ENCODE data around the gene MAP4K4. TPM values are rescaled to one million over a fixed set of nuclear protein-coding genes. Genes with fewer than 3 reads are reported as not detected.

MAP4K4 gene
- total RNA-seq, 2 experiments from 2014 or later, result 129 to 142 TPM

GRCh38 chr2:101827246-101827645, 129.7 kb downstream of the MAP4K4 start:
- no peaks in the 10 kb centered on the region for H3K9me3 Mint-ChIP-seq
- peaks cover 60% of the 10 kb centered on the region for H3K36me3 Mint-ChIP-seq (ENCODE audit: low read depth)
- peak overlapping the region; percentile 62 for H3K27ac Mint-ChIP-seq
- CTCF ChIA-PET, result interaction anchor here (1.1 kb wide), 1 partner anchor 30 kb away, joined by 4 read pairs; no protein-coding TSS in a partner anchor
- DNase-seq, result no peak
- peak overlapping the region; percentile 25 for H3K4me3 Mint-ChIP-seq
- peaks cover 72% of the 10 kb centered on the region for H3K4me1 Mint-ChIP-seq
- no peaks in the 10 kb centered on the region for H3K27me3 Mint-ChIP-seq
- POLR2A ChIA-PET, result no interaction called here

DNA sequence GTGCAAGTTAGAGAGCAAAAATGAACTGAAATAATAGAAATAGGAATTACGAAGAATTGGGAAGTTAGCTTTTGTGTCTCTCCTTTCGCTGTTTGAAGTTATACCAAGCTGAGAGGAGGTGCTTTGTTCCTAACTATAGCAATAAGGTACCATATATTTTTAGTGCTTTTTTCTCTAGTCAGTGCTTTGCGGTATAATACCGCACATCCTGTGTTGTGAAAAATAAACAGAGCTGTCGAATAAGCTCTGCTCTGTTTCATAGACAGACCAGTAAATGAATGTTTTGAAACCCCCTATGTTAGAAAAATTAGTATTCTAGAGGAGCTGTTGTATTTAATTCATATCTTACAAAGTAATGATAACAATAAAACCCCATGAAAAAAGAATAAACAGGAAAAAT, 130.8 kb downstream of the MAP4K4 start:
- H3K9me3 Mint-ChIP-seq, result no peaks in the 10 kb centered on the region
- peaks cover 64% of the 10 kb centered on the region for H3K4me1 Mint-ChIP-seq
- peak overlapping the region; percentile 25 for H3K4me3 Mint-ChIP-seq
- peak; percentile 55 for DNase-seq
- CTCF ChIA-PET, result interaction anchor here (0.5 to 1.4 kb wide), 6 partner anchors 9 to 413 kb away, joined by 3 to 4 read pairs (median 3); no protein-coding TSS in a partner anchor
- peak overlapping the region; percentile 62 for H3K27ac Mint-ChIP-seq
- POLR2A ChIA-PET, result interaction anchor here (0.6 kb wide), 1 partner anchor 124 kb away, joined by 4 read pairs; no protein-coding TSS in a partner anchor
- no peaks in the 10 kb centered on the region for H3K27me3 Mint-ChIP-seq
- H3K36me3 Mint-ChIP-seq (ENCODE audit: low read depth), result peaks cover 62% of the 10 kb centered on the region

- ChIA-PET CTCF (interaction anchor here (0.5 to 1.4 kb wide), 5 partner anchors 10 to 412 kb away, joined by 3 read pairs; no protein-coding TSS in a partner anchor), POLR2A (interaction anchor here (0.6 kb wide), 1 partner anchor 125 kb away, joined by 4 read pairs; no protein-coding TSS in a partner anchor)
- Mint-ChIP-seq H3K27ac (peak overlapping the region; percentile 48), H3K4me3 (peak overlapping the region; percentile 11), H3K9me3 (no peaks in the 10 kb centered on the region), H3K27me3 (no peaks in the 10 kb centered on the region), H3K36me3 (ENCODE audit: low read depth) (peaks cover 59% of the 10 kb centered on the region), H3K4me1 (peaks cover 59% of the 10 kb centered on the region)
- DNase-seq, result no peak
Measured at GRCh38 chr2:101828673-101829334, 131.3 kb downstream of the MAP4K4 start.

DNA sequence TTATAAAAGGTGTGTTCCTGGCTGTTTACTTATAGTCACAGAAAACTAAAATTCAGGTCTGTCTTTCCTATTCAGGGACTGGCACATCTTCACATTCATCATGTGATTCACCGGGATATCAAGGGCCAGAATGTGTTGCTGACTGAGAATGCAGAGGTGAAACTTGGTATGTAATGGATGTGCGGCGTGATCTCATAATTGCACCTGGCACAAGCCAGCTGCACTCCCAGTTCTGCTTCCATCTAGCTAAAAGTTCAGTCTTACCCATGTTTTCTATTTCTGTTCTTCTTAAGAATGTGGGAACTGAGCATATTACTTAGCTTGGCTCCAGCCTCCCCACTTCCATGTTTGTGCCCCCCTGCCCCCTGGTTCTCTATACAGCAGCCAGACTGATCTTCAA, 131.9 kb downstream of the MAP4K4 start:
- Mint-ChIP-seq H3K4me1 (peaks cover 58% of the 10 kb centered on the region), H3K27me3 (no peaks in the 10 kb centered on the region), H3K36me3 (ENCODE audit: low read depth) (peaks cover 63% of the 10 kb centered on the region), H3K4me3 (no peak overlapping the region), H3K27ac (peak overlapping the region; percentile 48), H3K9me3 (no peaks in the 10 kb centered on the region)
- ChIA-PET POLR2A (no interaction called here), CTCF (interaction anchor here (1.1 to 1.8 kb wide), 4 partner anchors 10 to 191 kb away, joined by 3 to 4 read pairs (median 4); no protein-coding TSS in a partner anchor)
- no peak for DNase-seq

GRCh38 chr2:101830146-101830545, 132.6 kb downstream of the MAP4K4 start:
- DNase-seq, result no peak

GRCh38 chr2:101830555-101830954, 133.0 kb downstream of the MAP4K4 start:
- ChIA-PET CTCF (interaction anchor here (0.7 to 2.5 kb wide), 11 partner anchors 9 to 534 kb away, joined by 3 to 8 read pairs (median 3); no protein-coding TSS in a partner anchor), POLR2A (interaction anchor here (0.6 kb wide), 1 partner anchor 94 kb away, joined by 4 read pairs; no protein-coding TSS in a partner anchor)
- peaks cover 70% of the 10 kb centered on the region for H3K36me3 Mint-ChIP-seq (ENCODE audit: low read depth)
- H3K9me3 Mint-ChIP-seq, result no peaks in the 10 kb centered on the region
- H3K4me1 Mint-ChIP-seq, result peaks cover 58% of the 10 kb centered on the region
- H3K27ac Mint-ChIP-seq, result peak overlapping the region; percentile 68
- DNase-seq, result no peak
- H3K27me3 Mint-ChIP-seq, result no peaks in the 10 kb centered on the region
- H3K4me3 Mint-ChIP-seq, result no peak overlapping the region

More at GRCh38 chr2:101830146-101830545, 132.6 kb downstream of the MAP4K4 start:
- Mint-ChIP-seq H3K4me1 (peaks cover 58% of the 10 kb centered on the region), H3K9me3 (no peaks in the 10 kb centered on the region), H3K36me3 (ENCODE audit: low read depth) (peaks cover 67% of the 10 kb centered on the region), H3K27ac (peak overlapping the region; percentile 68), H3K27me3 (no peaks in the 10 kb centered on the region), H3K4me3 (no peak overlapping the region)
- POLR2A ChIA-PET, result no interaction called here
- CTCF ChIA-PET, result interaction anchor here (0.8 to 2.5 kb wide), 7 partner anchors 10 to 411 kb away, joined by 3 to 8 read pairs (median 4); no protein-coding TSS in a partner anchor

- CTCF ChIA-PET, result interaction anchor here (0.5 to 2.5 kb wide), 13 partner anchors 8 to 821 kb away, joined by 3 to 8 read pairs (median 3); no protein-coding TSS in a partner anchor
Measured at GRCh38 chr2:101831351-101831865, 133.9 kb downstream of the MAP4K4 start.

GRCh38 chr2:101832114-101832513, 134.6 kb downstream of the MAP4K4 start:
- Mint-ChIP-seq H3K27ac (no peak overlapping the region), H3K36me3 (ENCODE audit: low read depth) (peaks cover 69% of the 10 kb centered on the region), H3K9me3 (no peaks in the 10 kb centered on the region), H3K4me1 (peaks cover 49% of the 10 kb centered on the region), H3K27me3 (no peaks in the 10 kb centered on the region), H3K4me3 (no peak overlapping the region)
- CTCF ChIA-PET, result interaction anchor here (0.6 to 2.5 kb wide), 6 partner anchors 8 to 490 kb away, joined by 3 to 8 read pairs (median 5); no protein-coding TSS in a partner anchor
- POLR2A ChIA-PET, result interaction anchor here (0.6 kb wide), 1 partner anchor 86 kb away, joined by 6 read pairs; no protein-coding TSS in a partner anchor
- no peak for DNase-seq

More at GRCh38 chr2:101831351-101831865, 133.9 kb downstream of the MAP4K4 start:
- POLR2A ChIA-PET, result interaction anchor here (0.6 kb wide), 1 partner anchor 86 kb away, joined by 6 read pairs; no protein-coding TSS in a partner anchor
- peaks cover 71% of the 10 kb centered on the region for H3K36me3 Mint-ChIP-seq (ENCODE audit: low read depth)
- no peak overlapping the region for H3K4me3 Mint-ChIP-seq
- no peaks in the 10 kb centered on the region for H3K27me3 Mint-ChIP-seq
- H3K27ac Mint-ChIP-seq, result no peak overlapping the region
- peaks cover 53% of the 10 kb centered on the region for H3K4me1 Mint-ChIP-seq
- DNase-seq, result peak; percentile 75
- H3K9me3 Mint-ChIP-seq, result no peaks in the 10 kb centered on the region

DNA sequence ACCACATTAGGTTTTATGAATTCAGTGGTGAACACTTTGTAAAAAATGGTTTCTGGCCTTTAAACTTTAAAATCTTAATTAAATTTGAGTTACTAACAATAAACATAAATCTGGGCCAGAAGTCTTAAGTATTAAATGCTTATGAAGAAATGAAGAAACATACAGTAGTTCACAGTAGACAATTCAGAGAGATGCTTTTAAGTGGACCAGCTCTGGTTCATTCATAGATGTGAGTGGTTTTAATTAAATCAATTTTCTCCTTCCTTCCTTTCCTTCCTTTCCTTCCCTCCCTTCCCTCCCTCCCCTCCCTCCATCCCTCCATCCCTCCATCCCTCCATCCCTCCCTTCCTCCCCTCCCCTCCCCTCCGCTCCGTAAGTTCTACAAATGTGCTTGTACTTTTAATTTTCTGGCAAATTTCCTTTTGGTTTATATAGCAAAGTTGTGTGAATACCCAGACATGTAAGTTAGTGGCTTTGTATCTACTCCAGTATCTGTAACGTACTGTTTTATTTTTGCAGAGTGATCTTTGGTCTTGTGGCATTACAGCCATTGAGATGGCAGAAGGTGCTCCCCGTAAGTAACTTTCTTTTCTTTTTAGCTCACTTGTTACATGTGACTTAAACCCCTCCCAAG, 136.5 kb downstream of the MAP4K4 start:
- DNase-seq, result no peak
- Mint-ChIP-seq H3K36me3 (ENCODE audit: low read depth) (peaks cover 74% of the 10 kb centered on the region), H3K27ac (no peak overlapping the region), H3K4me1 (peaks cover 31% of the 10 kb centered on the region), H3K9me3 (no peaks in the 10 kb centered on the region), H3K27me3 (no peaks in the 10 kb centered on the region), H3K4me3 (no peak overlapping the region)
- CTCF ChIA-PET, result no interaction called here
- POLR2A ChIA-PET, result no interaction called here

GRCh38 chr2:101837354-101837753, 139.8 kb downstream of the MAP4K4 start:
- no peaks in the 10 kb centered on the region for H3K9me3 Mint-ChIP-seq
- DNase-seq, result no peak
- ChIA-PET POLR2A (no interaction called here), CTCF (no interaction called here)
- H3K4me1 Mint-ChIP-seq, result peaks cover 16% of the 10 kb centered on the region
- H3K4me3 Mint-ChIP-seq, result no peak overlapping the region
- H3K27me3 Mint-ChIP-seq, result no peaks in the 10 kb centered on the region
- H3K27ac Mint-ChIP-seq, result no peak overlapping the region
- peaks cover 71% of the 10 kb centered on the region for H3K36me3 Mint-ChIP-seq (ENCODE audit: low read depth)

GRCh38 chr2:101841679-101842327, 144.3 kb downstream of the MAP4K4 start:
- Mint-ChIP-seq H3K9me3 (no peaks in the 10 kb centered on the region), H3K36me3 (ENCODE audit: low read depth) (peaks cover 82% of the 10 kb centered on the region), H3K27me3 (no peaks in the 10 kb centered on the region), H3K4me3 (no peak overlapping the region), H3K27ac (peak overlapping the region; percentile 37), H3K4me1 (peaks cover 28% of the 10 kb centered on the region)
- DNase-seq, result no peak
- ChIA-PET CTCF (interaction anchor here (1.0 kb wide), 2 partner anchors 11 to 97 kb away, joined by 3 read pairs; no protein-coding TSS in a partner anchor), POLR2A (no interaction called here)

DNA sequence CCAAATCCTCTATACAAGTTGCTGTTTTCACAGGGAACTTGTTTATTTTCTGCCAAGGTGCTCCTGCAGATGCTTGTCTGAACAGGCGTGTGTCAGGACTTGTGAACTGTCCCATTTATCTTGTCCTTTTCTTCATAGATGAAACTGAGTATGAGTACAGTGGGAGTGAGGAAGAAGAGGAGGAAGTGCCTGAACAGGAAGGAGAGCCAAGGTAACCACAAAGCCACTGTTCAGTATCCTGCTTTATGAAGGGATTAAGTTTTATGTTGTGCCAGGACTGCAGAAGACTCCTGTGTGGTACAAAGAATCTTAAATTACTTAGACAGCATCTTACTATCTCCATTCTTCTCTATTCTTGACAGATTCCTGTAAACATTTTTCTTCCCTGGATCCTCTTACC, 145.0 kb downstream of the MAP4K4 start:
- ChIA-PET POLR2A (no interaction called here), CTCF (no interaction called here)
- H3K27me3 Mint-ChIP-seq, result no peaks in the 10 kb centered on the region

More for the DNA sequence above, 145.0 kb downstream of the MAP4K4 start:
- no peak for DNase-seq
- Mint-ChIP-seq H3K27ac (peak overlapping the region; percentile 54), H3K36me3 (ENCODE audit: low read depth) (peaks cover 79% of the 10 kb centered on the region), H3K9me3 (no peaks in the 10 kb centered on the region), H3K4me3 (no peak overlapping the region), H3K4me1 (peaks cover 24% of the 10 kb centered on the region)

Data from activated CD4-positive, alpha-beta T cell treated with anti-CD3 and anti-CD28 coated beads, Interleukin-2, amount 10 ng/mL, durations not matched to agents 7 days and 5 days (primary cell).